Measurements from ENCODE around the gene GANAB.
"Not testable (repeated sequence)": the region's sequence is repeated elsewhere in the genome, so short reads cannot be mapped to it uniquely, and the experiment has no call there.

Gene GANAB

GRCh38 chr11:62621027-62621566 is 25.3 kb downstream of the GANAB start:
- DNase-seq: no peak

DNA sequence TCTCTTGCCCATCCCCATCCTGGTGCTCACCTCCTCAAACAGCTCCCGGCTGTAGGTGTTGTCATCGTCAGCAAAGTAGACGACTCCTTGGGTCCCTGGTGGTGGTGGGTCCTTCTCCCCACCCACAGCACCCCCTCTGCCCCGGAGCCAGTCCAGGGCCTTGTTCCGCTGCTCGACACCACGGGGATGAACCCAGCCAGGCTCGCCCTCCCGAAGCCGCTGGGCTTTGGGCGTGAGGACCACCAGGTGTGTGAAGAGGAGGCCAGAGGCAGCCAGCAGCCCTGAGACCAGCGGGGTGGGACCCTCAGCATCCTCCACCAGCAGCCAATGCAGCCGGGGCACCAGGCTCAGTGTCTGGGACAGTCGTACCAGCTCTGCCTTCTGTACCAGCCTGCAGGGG is 29.5 kb downstream of the GANAB start:
- not testable (repeated sequence) for DNase-seq

DNA sequence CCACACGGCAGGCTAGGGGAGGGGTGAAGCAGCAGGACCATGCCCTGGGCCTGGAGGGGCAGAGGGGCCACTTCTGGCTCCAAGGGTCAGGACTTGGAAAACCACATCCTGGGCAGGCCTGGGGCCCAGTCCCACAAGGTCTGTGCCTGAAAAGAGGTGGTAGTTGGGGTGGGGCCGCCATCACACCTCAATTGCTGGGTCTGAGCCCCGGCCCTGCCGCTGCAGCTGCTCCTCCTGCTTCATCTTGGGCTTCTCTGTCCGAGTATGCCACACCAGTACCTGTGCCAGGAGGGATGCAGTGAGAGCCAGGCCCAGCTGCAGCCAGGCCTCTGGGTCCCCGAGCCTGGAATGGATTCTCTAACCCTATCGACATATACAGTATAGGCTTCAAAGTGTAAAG is 30.9 kb downstream of the GANAB start:
- DNase-seq: no peak

DNA sequence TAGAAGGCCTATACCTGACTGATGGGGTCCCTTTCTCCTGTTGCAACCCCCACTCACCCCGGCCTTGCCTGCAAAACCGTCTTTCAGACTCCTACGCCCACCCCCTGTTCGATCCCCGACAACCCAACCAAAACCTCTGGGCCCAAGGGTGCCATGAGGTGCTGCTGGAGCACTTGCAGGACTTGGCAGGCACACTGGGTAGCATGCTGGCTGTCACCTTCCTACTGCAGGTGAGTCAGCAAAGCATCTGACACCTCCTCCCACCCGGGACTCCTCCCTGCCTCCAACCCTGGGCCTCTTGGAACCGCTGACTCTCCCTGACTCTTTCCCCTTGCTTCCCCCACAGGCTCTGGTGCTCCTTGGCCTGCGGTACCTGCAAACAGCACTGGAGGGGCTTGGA is 32.1 kb downstream of the GANAB start:
- no peak for DNase-seq

DNA sequence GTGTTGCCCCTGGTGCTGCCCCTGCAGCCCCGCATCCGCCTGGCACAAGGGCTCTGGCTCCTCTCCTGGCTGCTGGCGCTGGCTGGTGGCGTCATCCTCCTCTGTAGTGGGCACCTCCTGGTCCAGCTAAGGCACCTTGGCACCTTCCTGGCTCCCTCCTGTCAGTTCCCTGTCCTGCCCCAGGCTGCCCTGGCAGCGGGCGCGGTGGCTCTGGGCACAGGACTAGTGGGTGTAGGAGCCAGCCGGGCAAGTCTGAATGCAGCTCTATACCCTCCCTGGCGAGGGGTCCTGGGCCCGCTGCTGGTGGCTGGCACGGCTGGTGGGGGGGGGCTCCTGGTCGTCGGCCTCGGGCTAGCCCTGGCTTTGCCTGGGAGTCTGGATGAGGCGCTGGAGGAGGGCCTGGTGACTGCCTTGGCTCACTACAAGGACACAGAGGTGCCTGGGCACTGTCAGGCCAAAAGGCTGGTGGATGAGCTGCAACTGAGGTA is 33.1 kb downstream of the GANAB start:
- DNase-seq: no peak

- DNase-seq: peak; percentile 34
Observed at GRCh38 chr11:62612366-62613290, 33.8 kb downstream of the GANAB start, which contains the start of the genes EML3 and ROM1. EML3 (minus strand) TSS chr11:62612775; CDS start chr11:62612457, 318 bp downstream. ROM1 (plus strand) TSS chr11:62613257; CDS start chr11:62613282, 25 bp downstream.

- peak; percentile 41 for DNase-seq
Observed at GRCh38 chr11:62611705-62612365, 34.6 kb downstream of the GANAB start.

DNA sequence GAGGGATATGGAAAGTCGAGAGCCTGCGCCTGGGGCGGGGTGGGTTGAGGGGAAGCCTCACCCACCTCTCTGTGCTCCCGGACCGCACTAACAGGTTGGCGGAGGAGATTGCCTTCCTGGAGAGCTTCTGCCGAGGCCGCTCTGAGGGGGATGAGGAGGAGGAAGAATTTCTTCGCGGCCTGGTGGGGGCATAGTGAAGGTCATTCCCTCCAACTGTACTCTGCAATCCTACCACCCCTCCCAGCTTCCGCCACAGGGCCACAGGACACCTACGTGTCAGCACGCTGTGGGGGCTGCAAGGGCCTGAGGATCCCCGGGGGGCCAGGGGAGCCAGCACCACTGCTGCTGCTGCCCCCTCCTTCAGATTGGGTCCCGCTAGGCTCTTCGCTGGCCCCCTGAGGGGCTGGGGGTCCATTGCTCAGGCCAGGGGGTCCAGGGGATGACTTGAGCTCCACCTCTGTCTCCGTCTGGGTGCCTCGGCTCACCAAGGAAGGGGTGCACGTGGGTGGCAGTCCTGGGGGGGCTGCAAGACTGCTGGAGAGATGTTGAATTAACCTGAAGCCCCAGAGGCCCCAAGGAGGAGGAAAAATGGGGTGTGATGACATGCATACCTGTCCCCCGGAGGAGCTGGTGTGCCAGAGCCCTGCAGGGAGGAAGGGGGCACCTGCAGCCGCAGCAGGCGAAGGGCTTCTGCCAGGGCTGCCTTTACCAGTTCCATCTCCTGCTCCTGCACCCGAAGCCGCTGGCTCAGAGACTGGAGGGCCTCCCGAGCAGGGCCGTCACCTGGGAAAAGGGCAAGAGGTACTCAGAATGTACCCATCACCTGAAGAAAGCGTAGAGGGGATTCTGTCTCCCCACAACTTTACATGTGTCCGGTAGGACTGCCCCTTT is 35.4 kb downstream of the GANAB start:
- no peak for DNase-seq

DNA sequence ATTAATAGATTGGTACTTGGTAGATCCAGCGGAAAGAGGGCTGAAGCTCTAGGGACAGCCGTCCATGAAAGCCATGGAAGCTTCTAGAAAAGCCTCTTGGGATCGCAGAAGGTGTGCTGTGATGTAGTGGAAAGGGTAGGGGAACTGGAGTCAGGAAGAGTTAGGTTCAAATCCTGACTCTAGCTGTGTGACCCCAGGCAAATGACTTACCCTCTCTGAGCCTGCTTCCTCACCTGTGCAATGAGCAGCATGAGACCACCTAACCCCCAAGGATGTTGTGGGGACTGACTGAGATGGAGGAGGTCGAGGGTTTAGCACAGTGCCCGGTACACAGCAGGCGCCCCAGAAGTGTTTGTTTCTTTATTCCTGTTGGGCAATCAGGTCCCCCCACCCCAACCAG is 36.0 kb downstream of the GANAB start:
- DNase-seq: no peak

- no peak for DNase-seq
Observed at GRCh38 chr11:62608776-62609175, 37.6 kb downstream of the GANAB start.

DNA sequence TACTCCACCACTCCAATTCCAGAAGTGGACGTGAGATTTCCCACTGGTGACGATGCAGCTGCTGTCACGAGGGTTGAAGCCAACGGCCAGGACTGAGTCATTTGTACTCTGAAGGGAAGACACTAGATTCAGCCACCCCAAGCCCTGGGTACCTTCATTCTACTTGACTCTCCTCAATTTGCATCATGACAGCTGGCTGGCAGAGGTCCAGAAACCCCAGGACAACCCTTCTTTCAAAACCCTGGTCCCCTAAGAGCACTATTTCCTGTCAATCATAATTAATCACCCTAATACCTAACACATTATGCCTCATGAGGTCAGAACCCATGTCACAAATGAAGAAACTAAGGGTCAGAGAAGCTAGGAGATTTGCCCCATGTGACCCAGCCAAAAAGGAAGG is 38.7 kb downstream of the GANAB start:
- DNase-seq: no peak

GRCh38 chr11:62605902-62606301 is 40.5 kb downstream of the GANAB start:
- no peak for DNase-seq

DNA sequence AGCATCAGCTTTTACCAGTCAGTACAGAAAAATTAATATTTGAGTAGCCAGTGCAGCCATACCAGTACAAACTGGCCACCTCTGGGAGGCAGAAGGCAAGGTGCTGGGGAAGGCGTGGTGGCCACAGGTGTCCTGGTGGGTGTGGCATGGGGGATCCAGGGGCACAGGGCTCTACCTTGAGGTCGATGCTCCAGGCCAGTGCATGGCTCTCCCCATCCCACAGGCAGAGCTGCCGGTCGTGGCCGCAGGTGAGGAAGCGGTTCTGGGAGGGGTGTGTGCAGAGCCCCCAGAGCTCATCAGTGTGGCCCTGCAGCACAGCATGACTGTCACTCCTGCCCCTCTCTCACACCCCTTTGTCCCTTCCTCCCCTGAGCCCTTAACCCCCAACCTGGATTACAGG is 40.9 kb downstream of the GANAB start:
- DNase-seq: no peak

DNA sequence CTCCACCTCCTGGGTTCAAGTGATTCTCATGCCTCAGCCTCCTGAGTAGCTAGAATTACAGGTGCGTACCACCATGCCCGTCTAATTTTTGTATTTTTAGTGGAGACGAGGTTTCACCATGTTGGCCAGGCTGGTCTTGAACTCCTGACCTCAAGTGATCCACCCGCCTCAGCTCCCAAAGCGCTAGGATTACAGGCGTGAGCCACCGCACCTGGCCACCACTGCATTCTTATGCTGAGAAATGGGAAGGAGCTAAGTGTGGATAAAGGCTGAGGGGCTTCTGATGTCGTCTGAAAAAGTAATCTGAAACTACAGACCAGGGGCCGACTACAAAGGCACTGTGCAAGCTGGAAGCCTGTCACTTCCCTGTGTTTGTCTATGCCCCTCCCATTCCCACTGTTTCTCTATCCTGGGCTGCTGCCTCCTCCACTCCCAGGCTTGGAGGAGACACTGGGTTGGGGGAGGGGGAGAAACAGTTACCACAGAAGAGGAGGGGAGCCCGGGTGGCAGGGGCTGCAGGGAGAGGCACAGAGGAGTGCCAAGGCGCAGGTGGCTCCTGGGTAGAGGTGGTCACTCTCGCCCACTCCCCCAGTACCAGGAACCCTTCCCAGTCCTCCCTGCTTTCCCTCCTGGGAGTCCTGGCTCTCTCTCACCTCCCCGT is 41.8 kb downstream of the GANAB start:
- no peak for DNase-seq

DNA sequence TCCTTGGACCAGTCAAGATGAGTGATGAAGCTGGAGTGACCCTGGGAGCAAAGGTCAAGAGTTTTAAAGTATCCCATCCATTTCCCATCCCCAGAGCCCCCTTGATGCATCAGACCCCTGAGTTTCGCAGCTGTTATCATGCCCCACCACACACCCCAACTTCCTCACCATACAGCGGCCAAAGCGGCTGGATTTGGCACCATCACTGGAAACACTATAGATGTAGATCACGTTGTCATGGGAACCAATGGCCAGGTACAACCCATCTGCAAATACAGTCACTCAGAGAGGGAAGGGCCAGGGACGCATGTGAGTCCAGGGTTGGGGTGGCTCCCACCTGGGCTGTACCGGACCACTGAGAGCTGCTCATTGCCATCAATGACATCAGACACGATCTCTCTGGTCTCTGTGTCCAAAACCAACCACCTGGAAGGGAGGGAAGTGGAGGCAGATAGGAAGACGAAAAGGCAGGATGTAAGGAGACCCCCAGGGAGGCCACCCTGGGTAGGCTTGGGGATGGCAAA is 42.6 kb downstream of the GANAB start:
- DNase-seq: no peak

DNA sequence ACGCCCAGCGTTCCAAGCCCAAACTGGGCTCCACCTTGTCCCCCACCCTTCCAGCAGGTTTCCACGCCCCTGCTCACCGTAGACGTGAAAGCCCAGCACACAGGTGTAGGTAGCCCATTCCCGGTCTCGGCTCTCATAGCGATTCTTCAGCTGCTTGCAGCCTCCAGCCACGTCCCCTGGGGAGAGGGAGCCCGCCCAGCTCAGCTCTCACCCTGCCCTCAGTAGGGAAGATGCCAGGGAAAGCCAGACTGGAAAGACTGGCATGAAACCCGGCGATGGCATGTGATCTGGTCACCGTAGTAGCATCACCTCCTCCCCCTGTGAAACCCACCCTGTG is 43.4 kb downstream of the GANAB start:
- peak; percentile 21 for DNase-seq

DNA sequence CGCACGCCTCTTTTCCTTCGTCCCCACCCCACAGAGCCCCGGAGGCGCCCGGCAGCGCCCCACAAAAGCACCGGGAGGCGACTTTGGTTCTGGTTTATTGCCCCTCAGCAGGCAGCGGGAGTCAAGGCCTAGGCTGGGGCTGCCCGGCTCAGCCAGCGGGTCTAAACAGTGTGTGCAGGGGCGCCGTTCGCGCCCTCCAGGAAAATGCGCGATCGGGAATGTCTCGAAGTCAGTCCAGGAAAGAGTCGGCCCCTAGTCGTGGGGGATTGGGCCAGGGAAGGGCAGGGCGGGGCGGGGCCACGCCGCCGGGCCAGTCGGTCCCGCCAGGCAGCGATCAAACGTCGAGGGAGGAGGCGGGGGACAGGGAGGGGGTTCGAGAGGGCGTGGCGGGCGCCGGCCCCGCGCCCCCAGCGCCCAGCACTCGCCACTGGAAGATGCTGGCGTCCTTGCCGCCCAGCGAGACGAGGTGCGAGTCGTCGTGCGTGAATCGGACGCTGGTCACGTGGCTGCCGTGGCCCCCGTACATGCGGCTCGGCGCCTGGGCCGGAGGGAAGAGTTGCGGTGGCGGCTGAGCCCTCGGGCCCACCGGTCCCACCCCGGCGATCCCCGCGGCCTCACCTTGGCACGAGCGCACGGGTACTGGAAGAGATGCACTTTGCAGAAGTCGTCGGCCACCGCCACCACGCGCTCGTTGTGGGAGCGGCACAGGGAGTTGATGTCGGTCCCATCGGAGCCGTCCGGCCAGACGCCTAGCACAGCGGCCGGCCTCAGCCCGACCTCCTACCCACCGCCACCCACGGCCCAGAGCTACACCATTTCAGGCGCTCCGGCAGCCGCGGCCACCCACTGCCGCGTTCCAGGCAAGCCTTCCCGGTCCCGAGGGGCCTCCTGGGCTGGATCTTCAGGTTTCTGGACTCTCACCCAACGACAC is 44.0 kb downstream of the GANAB start:
- DNase-seq: peak; percentile 68

- DNase-seq: peak; percentile 94
Observed at GRCh38 chr11:62601372-62602140, 44.9 kb downstream of the GANAB start, which contains the start of gene MTA2. MTA2 (minus strand) TSS chr11:62601865; CDS start chr11:62601450, 415 bp downstream.

DNA sequence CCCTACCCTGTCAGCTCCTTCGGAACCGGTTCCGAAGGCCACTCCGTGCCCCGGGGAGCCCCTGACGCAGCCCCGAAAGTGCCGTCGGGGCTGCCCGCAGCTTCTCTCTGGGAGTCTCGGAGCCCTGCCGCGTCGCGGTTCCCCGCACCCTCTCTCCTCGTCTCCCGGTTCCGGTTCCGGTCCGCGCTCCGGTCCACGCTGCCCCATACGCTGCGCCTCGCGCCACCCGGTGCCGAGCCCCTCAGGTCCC is 45.4 kb downstream of the GANAB start:
- DNase-seq: no peak

Measured in DMS79 (cell line).